ENCODE results near the gene FRMPD4.

The FRMPD4 gene

GRCh38 chrX:12611471-12611870, 473.2 kb downstream of the FRMPD4 start:
- Histone ChIP-seq H3K9me2 (ENCODE audit: low read depth, low read length) (no peaks in the 10 kb centered on the region), H3K27me3 (ENCODE audit: insufficient read depth, low read length) (no peaks in the 10 kb centered on the region), H3K4me3 (ENCODE audit: low read depth, low read length, poor library complexity, severe bottlenecking) (no peak overlapping the region), H2AFZ (ENCODE audit: low read length) (no peak overlapping the region), H3K9me3 (ENCODE audit: low read length) (no peaks in the 10 kb centered on the region), H3K36me3 (ENCODE audit: insufficient read depth, low read length) (no peaks in the 10 kb centered on the region), H4K20me1 (ENCODE audit: insufficient read depth, low read length) (no peaks in the 10 kb centered on the region), H3F3A (ENCODE audit: insufficient read depth, low read length) (no peaks in the 10 kb centered on the region), H3K9ac (ENCODE audit: low read length) (no peak overlapping the region), H3K79me2 (ENCODE audit: insufficient read depth, low read length) (no peaks in the 10 kb centered on the region), H3K27ac (ENCODE audit: low read depth, low read length, poor library complexity, severe bottlenecking) (no peak overlapping the region), H3K4me1 (ENCODE audit: insufficient read depth, low read length, severe bottlenecking) (no peaks in the 10 kb centered on the region), H3K4me2 (ENCODE audit: low read length) (no peak overlapping the region)
- TF ChIP-seq, protein P1, sequence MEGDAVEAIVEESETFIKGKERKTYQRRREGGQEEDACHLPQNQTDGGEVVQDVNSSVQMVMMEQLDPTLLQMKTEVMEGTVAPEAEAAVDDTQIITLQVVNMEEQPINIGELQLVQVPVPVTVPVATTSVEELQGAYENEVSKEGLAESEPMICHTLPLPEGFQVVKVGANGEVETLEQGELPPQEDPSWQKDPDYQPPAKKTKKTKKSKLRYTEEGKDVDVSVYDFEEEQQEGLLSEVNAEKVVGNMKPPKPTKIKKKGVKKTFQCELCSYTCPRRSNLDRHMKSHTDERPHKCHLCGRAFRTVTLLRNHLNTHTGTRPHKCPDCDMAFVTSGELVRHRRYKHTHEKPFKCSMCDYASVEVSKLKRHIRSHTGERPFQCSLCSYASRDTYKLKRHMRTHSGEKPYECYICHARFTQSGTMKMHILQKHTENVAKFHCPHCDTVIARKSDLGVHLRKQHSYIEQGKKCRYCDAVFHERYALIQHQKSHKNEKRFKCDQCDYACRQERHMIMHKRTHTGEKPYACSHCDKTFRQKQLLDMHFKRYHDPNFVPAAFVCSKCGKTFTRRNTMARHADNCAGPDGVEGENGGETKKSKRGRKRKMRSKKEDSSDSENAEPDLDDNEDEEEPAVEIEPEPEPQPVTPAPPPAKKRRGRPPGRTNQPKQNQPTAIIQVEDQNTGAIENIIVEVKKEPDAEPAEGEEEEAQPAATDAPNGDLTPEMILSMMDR (IDR thresholded peaks at IDR 0.05; ENCODE audit: low read length) = no peak
- no peak for TF ChIP-seq EZH2 (IDR thresholded peaks at IDR 0.05; ENCODE audit: borderline replicate concordance, low read length)

- Histone ChIP-seq H3F3A (ENCODE audit: insufficient read depth, low read length) (no peaks in the 10 kb centered on the region), H2AFZ (ENCODE audit: low read length) (no peak overlapping the region), H3K27me3 (ENCODE audit: insufficient read depth, low read length) (no peaks in the 10 kb centered on the region), H3K36me3 (ENCODE audit: insufficient read depth, low read length) (no peaks in the 10 kb centered on the region), H3K27ac (ENCODE audit: low read depth, low read length, poor library complexity, severe bottlenecking) (no peak overlapping the region), H3K9ac (ENCODE audit: low read length) (no peak overlapping the region), H3K9me2 (ENCODE audit: low read depth, low read length) (no peaks in the 10 kb centered on the region), H3K4me2 (ENCODE audit: low read length) (no peak overlapping the region), H4K20me1 (ENCODE audit: insufficient read depth, low read length) (no peaks in the 10 kb centered on the region), H3K4me3 (ENCODE audit: low read depth, low read length, poor library complexity, severe bottlenecking) (no peak overlapping the region), H3K4me1 (ENCODE audit: insufficient read depth, low read length, severe bottlenecking) (no peaks in the 10 kb centered on the region), H3K9me3 (ENCODE audit: low read length) (no peaks in the 10 kb centered on the region), H3K79me2 (ENCODE audit: insufficient read depth, low read length) (no peaks in the 10 kb centered on the region)
- TF ChIP-seq, protein P1 (IDR thresholded peaks at IDR 0.05; ENCODE audit: low read length) = no peak
- TF ChIP-seq EZH2 (IDR thresholded peaks at IDR 0.05; ENCODE audit: borderline replicate concordance, low read length) = no peak
Measured at GRCh38 chrX:12614266-12614665, 476.0 kb downstream of the FRMPD4 start.

DNA sequence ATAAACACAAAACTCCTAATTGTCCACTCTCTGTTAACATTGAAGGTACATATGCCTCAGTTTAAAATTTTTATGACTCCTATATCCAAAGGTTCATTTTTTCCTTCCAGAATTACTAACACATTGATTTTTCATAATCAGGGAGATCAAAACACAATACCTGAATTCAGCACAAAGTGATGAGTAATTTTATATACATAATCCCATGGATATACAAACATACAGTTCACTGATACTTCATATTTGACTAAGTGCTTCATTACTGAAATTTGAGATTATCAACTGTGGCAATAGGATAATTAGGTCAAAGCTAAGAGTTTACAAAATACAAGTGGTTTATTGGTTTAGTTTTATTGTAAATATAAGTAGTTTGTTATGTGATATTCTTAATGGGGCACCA, 476.8 kb downstream of the FRMPD4 start:
- no peak overlapping the region for H3K9ac ChIP-seq (ENCODE audit: low read length)
- no peaks in the 10 kb centered on the region for H3K9me3 ChIP-seq (ENCODE audit: low read length)
- H3F3A ChIP-seq (ENCODE audit: insufficient read depth, low read length) = no peaks in the 10 kb centered on the region
- H3K4me2 ChIP-seq (ENCODE audit: low read length) = no peak overlapping the region
- H2AFZ ChIP-seq (ENCODE audit: low read length) = no peak overlapping the region
- H4K20me1 ChIP-seq (ENCODE audit: insufficient read depth, low read length) = no peaks in the 10 kb centered on the region
- no peaks in the 10 kb centered on the region for H3K9me2 ChIP-seq (ENCODE audit: low read depth, low read length)
- TF ChIP-seq, protein P1 (IDR thresholded peaks at IDR 0.05; ENCODE audit: low read length) = no peak
- no peak for TF ChIP-seq EZH2 (IDR thresholded peaks at IDR 0.05; ENCODE audit: borderline replicate concordance, low read length)
- no peaks in the 10 kb centered on the region for H3K4me1 ChIP-seq (ENCODE audit: insufficient read depth, low read length, severe bottlenecking)
- H3K36me3 ChIP-seq (ENCODE audit: insufficient read depth, low read length) = no peaks in the 10 kb centered on the region
- no peaks in the 10 kb centered on the region for H3K79me2 ChIP-seq (ENCODE audit: insufficient read depth, low read length)
- no peak overlapping the region for H3K4me3 ChIP-seq (ENCODE audit: low read depth, low read length, poor library complexity, severe bottlenecking)
- H3K27me3 ChIP-seq (ENCODE audit: insufficient read depth, low read length) = no peaks in the 10 kb centered on the region
- no peak overlapping the region for H3K27ac ChIP-seq (ENCODE audit: low read depth, low read length, poor library complexity, severe bottlenecking)
